ENCODE measurements around the gene FILIP1.
"Not testable (repeated sequence)": the region's sequence is repeated elsewhere in the genome, so short reads cannot be mapped to it uniquely, and the experiment has no call there.

The FILIP1 gene

DNA sequence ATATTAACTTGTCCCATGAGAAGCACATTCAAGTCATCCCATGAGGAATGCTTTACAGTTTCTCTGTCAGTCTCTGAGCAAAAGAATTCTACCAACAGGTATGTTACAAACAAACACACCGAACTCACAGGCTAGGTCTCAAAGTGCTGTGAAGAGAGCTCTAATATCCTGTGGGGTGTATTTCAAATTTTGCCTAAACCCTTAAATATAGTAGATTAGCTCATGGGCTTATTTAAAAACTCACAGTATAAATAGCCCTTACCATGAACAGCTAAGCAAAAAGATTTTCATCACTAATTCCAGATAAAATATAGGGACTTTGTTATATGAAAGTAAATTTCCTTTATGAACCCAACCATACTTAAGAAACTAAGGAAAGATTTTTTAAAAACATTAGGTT lies 77.8 kb downstream of the FILIP1 start:
- DNase-seq, result no peak

GRCh38 chr6:75414445-75415021 lies 79.1 kb downstream of the FILIP1 start:
- DNase-seq, result no peak

GRCh38 chr6:75412969-75413662 lies 80.5 kb downstream of the FILIP1 start:
- DNase-seq, result no peak

- DNase-seq, result not testable (repeated sequence)
Measured at GRCh38 chr6:75410564-75410963, 83.0 kb downstream of the FILIP1 start.

DNA sequence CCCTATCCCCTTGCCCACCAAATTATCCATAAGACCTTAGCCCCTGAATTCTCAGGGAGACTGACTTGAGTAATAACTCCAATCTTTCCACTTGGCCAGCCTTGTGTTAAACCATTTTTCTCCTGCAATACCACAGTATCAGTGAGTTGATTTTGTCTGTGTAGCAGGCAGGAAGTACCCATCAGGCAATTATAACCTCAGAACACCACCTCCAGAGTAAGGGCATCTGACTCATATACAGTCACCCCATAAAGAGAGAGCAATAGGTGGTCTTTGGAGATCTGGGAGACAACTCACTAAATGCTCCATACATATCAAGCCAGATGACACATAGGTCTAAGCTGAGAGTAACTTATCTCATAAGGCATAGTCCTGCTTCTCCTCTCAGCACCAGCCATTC lies 83.7 kb downstream of the FILIP1 start:
- DNase-seq, result no peak

DNA sequence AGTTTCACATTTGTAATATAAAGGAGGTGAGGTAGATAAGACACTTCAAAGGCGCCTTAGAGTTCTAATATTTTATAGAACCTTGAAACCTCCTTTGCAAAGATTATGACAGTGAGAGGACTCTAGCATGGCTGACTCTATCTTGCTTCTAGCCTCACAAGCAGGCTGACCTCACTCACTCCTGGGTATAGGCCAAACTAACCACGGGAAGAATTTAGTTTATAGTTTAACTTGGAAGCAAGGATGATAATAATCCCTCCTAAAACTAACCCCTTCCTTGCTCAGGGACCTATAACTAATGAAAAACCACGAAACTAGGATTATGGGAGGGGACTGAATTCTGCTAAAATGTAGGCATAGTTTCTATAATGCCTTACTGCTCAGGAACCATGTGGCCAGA lies 84.3 kb downstream of the FILIP1 start:
- DNase-seq, result no peak

DNA sequence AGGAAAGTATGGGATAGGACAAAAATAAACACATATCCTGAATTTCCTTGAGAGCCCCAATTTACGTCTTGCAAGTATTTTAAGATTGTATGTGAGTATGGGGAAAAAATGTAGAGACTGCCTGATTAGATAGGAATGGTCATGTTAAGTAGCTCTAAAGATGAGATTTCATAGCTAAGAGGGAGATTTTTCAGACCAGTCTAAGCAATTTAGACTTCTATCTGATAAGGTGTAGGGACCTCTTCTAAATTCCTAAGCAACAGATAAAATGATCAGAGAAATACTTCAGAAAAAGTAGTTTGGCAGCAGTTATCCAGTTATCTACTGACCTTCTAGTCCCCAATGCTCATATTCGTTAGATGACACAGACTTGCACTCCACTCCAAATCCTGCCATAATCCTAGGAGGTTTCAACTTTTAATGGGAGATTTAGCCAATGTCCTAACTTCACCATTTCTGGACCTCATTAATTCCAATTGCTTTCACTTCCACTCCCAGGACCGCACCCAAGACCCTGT lies 90.0 kb downstream of the FILIP1 start:
- DNase-seq, result no peak

DNA sequence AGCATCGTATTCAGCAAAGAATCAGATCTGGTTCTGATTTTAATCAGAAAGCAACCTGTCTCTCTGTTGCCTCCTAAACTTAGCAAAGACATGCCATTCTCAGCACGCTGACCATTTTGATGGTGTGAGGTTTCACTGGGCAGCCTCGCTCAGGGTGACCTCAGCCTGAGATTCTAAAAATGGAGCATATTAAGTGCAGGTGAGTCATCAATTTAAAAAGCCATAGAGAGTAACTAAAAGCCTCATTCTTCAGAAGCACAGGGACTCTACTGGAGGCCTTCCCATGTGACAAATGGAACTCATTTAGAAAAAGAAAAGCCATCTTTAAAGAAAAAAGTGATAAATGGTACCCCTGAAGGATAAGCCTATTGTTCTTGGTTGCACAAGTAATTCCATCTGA lies 91.3 kb downstream of the FILIP1 start:
- DNase-seq, result no peak

DNA sequence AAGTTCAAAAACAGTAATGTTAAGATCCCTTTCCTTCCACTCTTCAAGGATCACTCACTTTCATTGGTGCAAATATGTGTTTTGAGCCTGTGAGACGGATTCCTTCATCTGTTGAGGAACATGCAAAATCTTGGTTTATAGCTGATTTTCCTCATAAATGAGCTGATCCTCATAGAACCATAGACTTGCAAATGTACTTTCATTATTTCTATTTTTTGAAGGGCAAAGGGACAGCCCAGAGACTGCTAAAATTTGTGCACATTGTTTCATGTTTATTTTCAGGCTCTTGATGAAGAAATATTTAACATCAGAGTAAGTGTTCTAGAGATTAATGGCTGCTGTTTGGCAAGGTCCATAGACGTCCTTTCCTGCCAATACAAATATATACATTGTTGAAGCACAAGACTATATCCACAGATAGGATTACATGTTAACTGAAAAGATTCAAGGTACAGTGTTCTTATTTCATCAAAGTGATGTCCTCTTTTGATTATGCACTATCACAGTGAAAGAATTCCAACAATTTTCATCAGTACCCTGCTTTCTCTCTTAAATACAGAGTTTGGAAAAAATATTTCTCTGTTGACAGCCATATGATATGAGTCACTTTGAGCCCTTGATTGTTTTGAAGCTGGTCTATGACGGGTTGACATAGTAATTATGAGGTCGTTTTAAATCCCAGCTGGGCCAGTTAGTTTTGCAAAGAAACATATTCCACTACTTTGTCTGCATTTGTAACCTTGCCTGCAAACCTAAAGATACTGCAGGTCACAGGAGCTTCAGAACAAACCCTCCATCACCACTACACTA lies 95.7 kb downstream of the FILIP1 start:
- no peak for DNase-seq

GRCh38 chr6:75397171-75397570 lies 96.4 kb downstream of the FILIP1 start:
- no peak for DNase-seq

GRCh38 chr6:75396005-75396800 lies 97.4 kb downstream of the FILIP1 start:
- no peak for DNase-seq

GRCh38 chr6:75393806-75394205 lies 99.8 kb downstream of the FILIP1 start:
- no peak for DNase-seq

- no peak for DNase-seq
Measured at GRCh38 chr6:75391276-75391675, 102.3 kb downstream of the FILIP1 start.

DNA sequence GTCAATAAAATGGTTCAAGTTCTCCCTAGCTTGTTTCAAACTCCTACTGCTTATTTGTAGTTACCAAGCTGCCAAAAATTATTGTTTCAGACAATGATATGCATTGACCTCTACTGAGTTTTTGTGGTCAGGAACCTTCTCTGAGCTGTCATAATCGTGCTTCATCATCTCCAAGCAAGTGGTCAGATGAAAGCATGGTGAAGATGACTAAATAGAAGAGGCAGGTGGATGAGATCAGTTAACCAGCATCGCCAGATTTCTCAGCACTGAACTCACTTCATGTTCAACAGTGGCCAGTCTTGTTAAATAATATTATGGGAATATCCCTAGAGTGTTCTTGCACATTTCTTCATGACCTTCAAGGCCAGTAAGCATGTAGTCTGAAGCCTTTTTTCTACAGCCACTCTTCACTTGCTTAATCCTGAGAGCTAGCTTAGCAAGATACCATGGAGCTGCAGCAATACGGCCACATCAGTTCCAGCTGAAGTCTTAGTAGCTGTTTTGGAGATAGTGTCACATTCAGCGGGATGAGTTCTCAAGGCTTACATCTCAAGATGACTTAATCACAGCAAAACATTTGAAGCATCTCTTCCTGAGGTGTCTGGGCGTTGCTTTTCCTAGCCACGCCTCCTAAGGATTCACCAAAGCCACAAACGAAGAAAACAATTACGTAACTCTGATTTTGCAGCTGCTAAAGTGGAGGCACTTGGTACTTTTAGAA lies 107.4 kb downstream of the FILIP1 start:
- no peak for DNase-seq

- no peak for DNase-seq
Measured at GRCh38 chr6:75384116-75384515, 109.5 kb downstream of the FILIP1 start.

DNA sequence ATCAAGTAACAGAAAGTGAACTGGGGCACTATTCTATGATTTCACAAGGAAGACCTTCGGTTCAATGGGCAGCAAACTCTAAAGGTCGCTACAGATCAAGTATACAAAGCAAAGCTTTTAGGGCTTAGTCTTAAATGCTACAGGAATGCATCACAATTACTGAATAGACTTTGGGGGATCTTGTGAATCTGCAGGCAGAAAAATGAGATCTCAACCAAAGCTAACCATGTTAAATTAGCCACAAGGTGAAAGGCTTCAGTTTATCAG lies 111.0 kb downstream of the FILIP1 start:
- no peak for DNase-seq

DNA sequence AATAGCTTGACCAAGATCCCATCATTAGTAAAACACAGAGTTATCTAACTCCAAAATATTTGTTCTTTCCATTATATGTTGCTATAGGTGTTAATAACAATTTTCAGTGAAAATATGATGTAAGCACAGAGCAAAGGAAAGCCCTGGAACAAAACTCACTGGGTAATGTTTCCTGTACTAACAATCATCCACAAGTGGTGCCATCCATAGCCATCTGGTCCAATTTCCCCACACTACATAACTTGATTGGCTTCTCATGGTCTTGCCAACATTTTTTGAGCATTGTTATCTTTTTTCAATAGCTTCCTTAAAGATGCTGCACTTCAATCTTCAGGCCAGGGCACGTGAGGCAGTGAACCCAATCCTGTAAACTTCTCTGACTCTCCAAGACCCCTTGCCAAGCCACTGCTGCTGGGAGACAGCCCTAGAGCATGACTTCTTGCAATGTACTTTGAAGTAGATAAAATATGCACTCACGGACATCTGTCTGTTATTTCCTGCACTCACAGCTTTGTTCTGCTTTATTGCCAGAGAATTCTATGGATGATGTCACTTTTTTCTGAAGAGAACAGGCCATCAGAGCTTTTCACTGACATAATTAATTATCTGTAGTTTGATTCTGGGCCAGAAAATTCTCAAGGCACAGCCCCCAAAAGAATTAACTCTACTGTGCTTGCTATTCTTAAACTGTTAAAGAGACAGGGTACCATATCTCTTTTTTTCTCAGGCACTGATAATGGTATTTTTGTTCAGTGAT lies 111.5 kb downstream of the FILIP1 start:
- DNase-seq, result no peak

- DNase-seq, result no peak
Measured at GRCh38 chr6:75379536-75379935, 114.1 kb downstream of the FILIP1 start.

- DNase-seq, result no peak
Measured at GRCh38 chr6:75378101-75378500, 115.5 kb downstream of the FILIP1 start.

- DNase-seq, result no peak
Measured at GRCh38 chr6:75377386-75377785, 116.2 kb downstream of the FILIP1 start.

GRCh38 chr6:75376347-75377024 lies 117.1 kb downstream of the FILIP1 start:
- DNase-seq, result no peak

All from stimulated activated CD4-positive, alpha-beta T cell treated with anti-CD3 and anti-CD28 coated beads, Interleukin-4, amount 100 ng/mL, for 24 hours (primary cell).